Gastroesophageal sphincter (tissue), 4 donors: Measurements from ENCODE around the gene PHACTR1. TPM values are rescaled to one million over a fixed set of nuclear protein-coding genes. Genes with fewer than 3 reads are reported as not detected.

Experiments
- ATAC-seq: fragments of 150-250 bp; one replicate; pipeline ENCODE4 v1.9.1; 2016; ENCODE audit warnings: mild to moderate bottlenecking, moderate library complexity
- H3K27ac ChIP-seq, 4 donors: fragments of 200-600 bp; sonication (generic) in 3 of 4; 1 replicate in 3 of 4; 2 replicates in 1 of 4; pipeline ENCODE4 v1.5.1; 2016 to 2019
- H3K27me3 ChIP-seq: fragments of 200-600 bp; sonication (generic); one replicate; pipeline ENCODE4 v1.5.1; 2019
- H3K36me3 ChIP-seq, 2 donors: fragments of 200-600 bp; sonication (generic); one replicate each; pipeline ENCODE4 v1.5.1; 2019; ENCODE audit warnings: control low read depth in 1 of 2
- H3K4me1 ChIP-seq, 3 donors: fragments of 200-600 bp; sonication (generic); 1 replicate in 2 of 3; 2 replicates in 1 of 3; pipeline ENCODE4 v1.5.1; 2016 to 2019; ENCODE audit warnings: control low read depth in 2 of 3
- H3K4me3 ChIP-seq, 2 donors: fragments of 200-600 bp; sonication (generic); one replicate each; pipeline ENCODE4 v1.5.1; 2019; ENCODE audit warnings: mild to moderate bottlenecking in 1 of 2, moderate library complexity in 1 of 2
- H3K9me3 ChIP-seq, 3 donors: fragments of 200-600 bp; sonication (generic); one replicate each; pipeline ENCODE4 v1.5.1; 2017 to 2019; ENCODE audit warnings: control low read depth in 2 of 3
- EP300 ChIP-seq: sonication (generic); formaldehyde crosslinking; IDR thresholded peaks from one replicate; pipeline ENCODE4 v1.6.1; 2017; ENCODE audit warnings: antibody characterized with exemption, mild to moderate bottlenecking
- POLR2A ChIP-seq, 2 donors: fragments of 450-650 bp; IDR thresholded peaks; one replicate each; pipeline ENCODE4 v1.6.1; 2017; ENCODE audit warnings: antibody characterized with exemption in 2 of 2, mild to moderate bottlenecking in 2 of 2, moderate library complexity in 1 of 2
- POLR2AphosphoS5 ChIP-seq: sonication (generic); formaldehyde crosslinking; IDR thresholded peaks from one replicate; pipeline ENCODE4 v1.6.1; 2017; ENCODE audit warnings: antibody characterized with exemption
- WGBS, 2 donors: methylation state at CpG; one replicate each; pipeline ENCODE4 v1.1.5; 2018; ENCODE audit warnings: low coverage in 1 of 2; 5-methylcytosine and 5-hydroxymethylcytosine counted together
- total RNA-seq, 4 donors: library from RNA; depleted of rRNA; stranded (reverse); fragments of >200 nt; gene quantifications; one replicate each; pipeline ENCODE4 v1.1.0, GENCODE V29; 2016
- TF ChIP-seq, protein P1 (sequence below), 4 experiments: fragments of 200-600 bp in 2 of 4; fragments of 450-650 bp in 2 of 4; sonication (generic) in 1 of 4; IDR thresholded peaks; one replicate each; pipeline ENCODE4 v1.5.1; 2017 to 2019; ENCODE audit warnings: antibody characterized with exemption in 4 of 4, mild to moderate bottlenecking in 2 of 4, moderate library complexity in 2 of 4

The PHACTR1 gene
- total RNA-seq, 4 donors from 2014 or later, result 0.20 to 27.3 (median 2.2) TPM

DNA sequence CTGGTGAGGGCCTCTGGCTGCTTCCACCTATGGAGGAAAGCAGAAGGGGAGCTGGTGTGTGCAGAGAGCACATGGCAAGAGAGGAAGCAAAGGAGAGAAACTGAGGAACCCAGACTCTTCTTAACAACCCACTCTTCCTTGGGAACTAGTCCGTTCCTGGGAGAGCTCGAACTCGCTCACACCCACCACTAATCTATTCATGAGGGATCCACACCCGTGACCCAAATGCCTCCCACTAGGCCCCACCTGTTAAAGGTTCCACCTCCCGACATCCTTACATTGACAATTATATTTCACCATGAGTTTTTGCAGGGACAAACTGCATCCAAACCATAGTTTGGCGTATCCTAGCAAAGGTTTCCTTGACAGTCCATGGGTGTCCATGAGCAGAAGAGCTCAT, 488.5 kb downstream of the PHACTR1 start:
- H3K27ac ChIP-seq, result no peak overlapping the region
- WGBS, 2 donors, result 93 to 98% methylated on average over 6 of the region's 6 CpGs
- no peak for ATAC-seq

DNA sequence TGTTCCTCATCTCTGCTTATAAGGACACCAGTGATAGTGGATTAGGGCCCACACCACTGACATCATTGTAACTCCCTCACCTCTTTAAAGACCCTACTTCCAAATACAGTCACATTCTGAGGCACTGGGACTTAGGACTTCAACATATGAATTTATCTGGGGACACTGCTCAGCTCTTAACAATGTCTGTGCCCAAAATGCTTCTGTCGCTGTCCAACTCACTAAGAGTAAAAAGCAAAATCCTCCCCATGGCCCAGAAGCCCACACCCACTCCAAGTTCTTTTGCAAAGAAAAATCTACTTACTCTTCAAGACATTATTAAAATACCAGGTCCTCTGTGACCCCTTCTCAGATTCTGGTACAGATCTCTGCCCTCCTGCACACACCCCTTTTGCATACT, 495.5 kb downstream of the PHACTR1 start:
- no peaks in the 10 kb centered on the region for H3K27me3 ChIP-seq
- TF ChIP-seq, protein P1, sequence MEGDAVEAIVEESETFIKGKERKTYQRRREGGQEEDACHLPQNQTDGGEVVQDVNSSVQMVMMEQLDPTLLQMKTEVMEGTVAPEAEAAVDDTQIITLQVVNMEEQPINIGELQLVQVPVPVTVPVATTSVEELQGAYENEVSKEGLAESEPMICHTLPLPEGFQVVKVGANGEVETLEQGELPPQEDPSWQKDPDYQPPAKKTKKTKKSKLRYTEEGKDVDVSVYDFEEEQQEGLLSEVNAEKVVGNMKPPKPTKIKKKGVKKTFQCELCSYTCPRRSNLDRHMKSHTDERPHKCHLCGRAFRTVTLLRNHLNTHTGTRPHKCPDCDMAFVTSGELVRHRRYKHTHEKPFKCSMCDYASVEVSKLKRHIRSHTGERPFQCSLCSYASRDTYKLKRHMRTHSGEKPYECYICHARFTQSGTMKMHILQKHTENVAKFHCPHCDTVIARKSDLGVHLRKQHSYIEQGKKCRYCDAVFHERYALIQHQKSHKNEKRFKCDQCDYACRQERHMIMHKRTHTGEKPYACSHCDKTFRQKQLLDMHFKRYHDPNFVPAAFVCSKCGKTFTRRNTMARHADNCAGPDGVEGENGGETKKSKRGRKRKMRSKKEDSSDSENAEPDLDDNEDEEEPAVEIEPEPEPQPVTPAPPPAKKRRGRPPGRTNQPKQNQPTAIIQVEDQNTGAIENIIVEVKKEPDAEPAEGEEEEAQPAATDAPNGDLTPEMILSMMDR (IDR thresholded peaks at IDR 0.05), result no peak
- TF ChIP-seq POLR2AphosphoS5, result no peak
- no peak for TF ChIP-seq POLR2A (IDR thresholded peaks at IDR 0.05)
- TF ChIP-seq EP300, result no peak
- WGBS, 2 donors, result 92% methylated on average over 1 of the region's 1 CpG; no CpG with 5 or more reads in 1 of the 2 donors

More for the DNA sequence above, 488.5 kb downstream of the PHACTR1 start:
- Histone ChIP-seq H3K9me3 (no peaks in the 10 kb centered on the region), H3K4me1 (no peaks in the 10 kb centered on the region), H3K27me3 (no peaks in the 10 kb centered on the region), H3K36me3 (no peaks in the 10 kb centered on the region), H3K4me3 (no peak overlapping the region)
- TF ChIP-seq POLR2AphosphoS5 (no peak), EP300 (no peak), POLR2A (IDR thresholded peaks at IDR 0.05) (no peak)
- TF ChIP-seq, protein P1 (IDR thresholded peaks at IDR 0.05), result no peak

GRCh38 chr6:13212538-13212937, 496.0 kb downstream of the PHACTR1 start:
- 91 to 95% methylated on average over 9 to 14 of the region's 14 CpGs for WGBS, 2 donors
- H3K4me3 ChIP-seq, result no peak overlapping the region
- no peak for ATAC-seq
- no peak for TF ChIP-seq POLR2A (IDR thresholded peaks at IDR 0.05)
- TF ChIP-seq EP300, result no peak
- TF ChIP-seq, protein P1 (IDR thresholded peaks at IDR 0.05), result no peak
- H3K36me3 ChIP-seq, result no peaks in the 10 kb centered on the region
- H3K9me3 ChIP-seq, result no peaks in the 10 kb centered on the region
- H3K27ac ChIP-seq, result no peak overlapping the region
- H3K4me1 ChIP-seq, result peaks cover 0 to 6% (median 0%) of the 10 kb centered on the region in 3 donors
- H3K27me3 ChIP-seq, result no peaks in the 10 kb centered on the region

More for the DNA sequence above, 495.5 kb downstream of the PHACTR1 start:
- Histone ChIP-seq H3K27ac (no peak overlapping the region), H3K4me1 (peaks cover 0 to 2% (median 0%) of the 10 kb centered on the region in 3 donors), H3K36me3 (no peaks in the 10 kb centered on the region), H3K9me3 (no peaks in the 10 kb centered on the region), H3K4me3 (no peak overlapping the region)
- ATAC-seq, result no peak

DNA sequence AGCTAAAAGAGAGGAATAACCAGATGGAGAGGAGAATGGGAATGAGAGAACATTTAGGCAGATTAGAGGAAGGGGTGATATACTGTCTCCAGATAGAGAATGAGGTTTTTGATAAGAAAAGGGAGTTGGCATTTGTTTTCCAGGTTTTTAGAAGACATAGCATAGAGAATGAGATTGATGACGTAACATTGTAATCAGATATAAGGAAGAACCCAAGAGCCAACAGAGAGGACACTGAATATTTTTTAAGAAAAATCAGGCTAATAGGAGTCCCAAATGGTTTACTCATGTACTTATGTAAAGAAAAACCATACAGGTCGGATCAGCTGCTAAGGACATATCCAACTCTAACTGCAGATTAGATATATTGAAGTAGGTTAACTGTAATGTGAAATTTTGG, 498.8 kb downstream of the PHACTR1 start:
- Histone ChIP-seq H3K36me3 (no peaks in the 10 kb centered on the region), H3K27me3 (no peaks in the 10 kb centered on the region), H3K4me1 (peaks cover 0 to 11% (median 0%) of the 10 kb centered on the region in 3 donors), H3K27ac (no peak overlapping the region), H3K9me3 (no peaks in the 10 kb centered on the region), H3K4me3 (no peak overlapping the region)
- no peak for TF ChIP-seq POLR2AphosphoS5
- TF ChIP-seq, protein P1 (IDR thresholded peaks at IDR 0.05), result no peak
- TF ChIP-seq POLR2A (IDR thresholded peaks at IDR 0.05), result no peak
- no peak for TF ChIP-seq EP300
- 93 to 100% methylated on average over 2 of the region's 2 CpGs for WGBS, 2 donors
- ATAC-seq, result no peak

GRCh38 chr6:13216236-13217014, 499.9 kb downstream of the PHACTR1 start:
- ATAC-seq, result no peak
- peaks cover 0 to 11% (median 0%) of the 10 kb centered on the region in 3 donors for H3K4me1 ChIP-seq
- no peak overlapping the region for H3K4me3 ChIP-seq
- no peak overlapping the region for H3K27ac ChIP-seq
- H3K27me3 ChIP-seq, result no peaks in the 10 kb centered on the region
- no peaks in the 10 kb centered on the region for H3K36me3 ChIP-seq
- no peaks in the 10 kb centered on the region for H3K9me3 ChIP-seq
- TF ChIP-seq POLR2A (IDR thresholded peaks at IDR 0.05) (no peak), EP300 (no peak), POLR2AphosphoS5 (no peak)
- TF ChIP-seq, protein P1 (IDR thresholded peaks at IDR 0.05), result no peak
- 72 to 82% methylated on average over 2 of the region's 2 CpGs for WGBS, 2 donors
